ENCODE measurements around the gene TRIM31. TPM values are rescaled to one million over a fixed set of nuclear protein-coding genes. Genes with fewer than 3 reads are reported as not detected.

TRIM31 gene
- total RNA-seq, 2 experiments from 2014 or later, result not detected

DNA sequence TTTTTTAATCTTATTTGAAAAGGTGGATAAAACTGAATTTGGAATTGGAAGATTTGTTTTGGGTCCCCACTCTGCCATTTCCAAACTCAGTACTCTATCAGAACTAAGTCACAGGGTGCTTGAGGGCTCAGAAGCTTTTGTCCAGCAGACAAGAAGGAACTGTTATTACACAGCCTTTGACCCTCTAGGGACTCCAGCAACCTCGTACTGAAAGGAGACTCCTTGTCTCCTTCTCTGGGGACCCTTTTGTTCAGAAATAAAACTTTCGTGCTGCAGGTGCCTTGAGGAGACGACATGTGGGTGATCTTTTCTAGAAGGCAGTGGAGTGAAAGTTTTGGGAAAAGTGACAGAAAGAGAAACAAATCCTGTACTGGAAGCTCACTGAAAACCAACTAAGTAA lies 59.2 kb downstream of the TRIM31 start:
- DNase-seq (no peak), ATAC-seq (no peak)
- ChIA-PET POLR2A (no interaction called here), CTCF (interaction anchor here (1.0 kb wide), 1 partner anchor 50 kb away, joined by 3 read pairs; no protein-coding TSS in a partner anchor)
- H3K4me1 Mint-ChIP-seq (ENCODE audit: low read depth), result peaks cover 19% of the 10 kb centered on the region
- TF ChIP-seq, protein P1, sequence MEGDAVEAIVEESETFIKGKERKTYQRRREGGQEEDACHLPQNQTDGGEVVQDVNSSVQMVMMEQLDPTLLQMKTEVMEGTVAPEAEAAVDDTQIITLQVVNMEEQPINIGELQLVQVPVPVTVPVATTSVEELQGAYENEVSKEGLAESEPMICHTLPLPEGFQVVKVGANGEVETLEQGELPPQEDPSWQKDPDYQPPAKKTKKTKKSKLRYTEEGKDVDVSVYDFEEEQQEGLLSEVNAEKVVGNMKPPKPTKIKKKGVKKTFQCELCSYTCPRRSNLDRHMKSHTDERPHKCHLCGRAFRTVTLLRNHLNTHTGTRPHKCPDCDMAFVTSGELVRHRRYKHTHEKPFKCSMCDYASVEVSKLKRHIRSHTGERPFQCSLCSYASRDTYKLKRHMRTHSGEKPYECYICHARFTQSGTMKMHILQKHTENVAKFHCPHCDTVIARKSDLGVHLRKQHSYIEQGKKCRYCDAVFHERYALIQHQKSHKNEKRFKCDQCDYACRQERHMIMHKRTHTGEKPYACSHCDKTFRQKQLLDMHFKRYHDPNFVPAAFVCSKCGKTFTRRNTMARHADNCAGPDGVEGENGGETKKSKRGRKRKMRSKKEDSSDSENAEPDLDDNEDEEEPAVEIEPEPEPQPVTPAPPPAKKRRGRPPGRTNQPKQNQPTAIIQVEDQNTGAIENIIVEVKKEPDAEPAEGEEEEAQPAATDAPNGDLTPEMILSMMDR (IDR thresholded peaks at IDR 0.05), result no peak
- H3K9me3 Mint-ChIP-seq, result no peaks in the 10 kb centered on the region
- H3K36me3 Mint-ChIP-seq (ENCODE audit: low read depth), result peaks cover 32% of the 10 kb centered on the region
- no peak overlapping the region for H3K4me3 Mint-ChIP-seq
- intact Hi-C loops (cut with micrococcal nuclease), result no loop called here
- no peaks in the 10 kb centered on the region for H3K27me3 Mint-ChIP-seq
- no peak overlapping the region for H3K27ac Mint-ChIP-seq

Other genes starting within 250 kb of the TRIM31 start
- 1,000 to 10,000 TPM; 1,275 to 1,335 TPM for gene HLA-A, start 170.6 kb downstream of the TRIM31 start, total RNA-seq
- 10 to 100 TPM; 53.0 to 58.1 TPM for gene POLR1H, start 51.8 kb downstream of the TRIM31 start, total RNA-seq
- 10 to 100 TPM; 33.8 to 34.1 TPM for gene PPP1R11, start 45.9 kb downstream of the TRIM31 start, total RNA-seq
- not detected for gene RNF39, start 37.3 kb downstream of the TRIM31 start, total RNA-seq
- not detected for gene TRIM40, start 23.1 kb upstream of the TRIM31 start, total RNA-seq
- not detected for gene TRIM10, start 48.1 kb upstream of the TRIM31 start, total RNA-seq
- not detected for gene TRIM15, start 50.5 kb upstream of the TRIM31 start, total RNA-seq
- gene TRIM26, start 100.3 kb upstream of the TRIM31 start, total RNA-seq, result 10 to 100 TPM; 43.4 to 45.0 TPM
- gene TRIM39, start 213.8 kb upstream of the TRIM31 start, total RNA-seq, result 10 to 100 TPM; 21.6 to 22.3 TPM
- 10 to 100 TPM; 43.0 to 43.5 TPM for gene RPP21, start 232.1 kb upstream of the TRIM31 start, total RNA-seq

Measured in activated CD8-positive, alpha-beta T cell treated with anti-CD3 and anti-CD28 coated beads for 36 hours (primary cell).